MG63 (cell line): Measurements from ENCODE around the gene ADGRF4. TPM values are rescaled to one million over a fixed set of nuclear protein-coding genes. Genes with fewer than 3 reads are reported as not detected.
"Not testable (repeated sequence)": the region's sequence is repeated elsewhere in the genome, so short reads cannot be mapped to it uniquely, and the experiment has no call there.

Experiments used
- DNase-seq: peaks from one replicate; pipeline ENCODE4 v3.0.0-alpha.2; 2020
- H3K27me3 ChIP-seq: fragments of 250-450 bp; sonication (Bioruptor Pico); 2 replicates; pipeline ENCODE4 v1.5.1; 2020; ENCODE audit warnings: mild to moderate bottlenecking, moderate library complexity
- H3K36me3 ChIP-seq: fragments of 250-450 bp; sonication (Bioruptor Pico); 2 replicates; pipeline ENCODE4 v1.5.1; 2020; ENCODE audit warnings: mild to moderate bottlenecking, moderate library complexity
- H3K4me3 ChIP-seq: fragments of 250-450 bp; sonication (Bioruptor Pico); 2 replicates; pipeline ENCODE4 v1.5.1; 2020; ENCODE audit warnings: mild to moderate bottlenecking, moderate library complexity
- H3K9me3 ChIP-seq: fragments of 250-450 bp; sonication (Bioruptor Pico); 2 replicates; pipeline ENCODE4 v1.5.1; 2020; ENCODE audit warnings: mild to moderate bottlenecking, moderate library complexity
- total RNA-seq: library from RNA; depleted of rRNA; stranded (reverse); fragments of >200 nt; shearing (Covaris generic); gene quantifications from 2 replicates; pipeline ENCODE4 v1.2.3, GENCODE V29; 2014; ENCODE audit warnings: low replicate concordance

ADGRF4 gene
- total RNA-seq, 1 experiment from 2014 or later: 0.79 TPM

- no peak for DNase-seq
- H3K27me3 ChIP-seq: no peaks in the 10 kb centered on the region
- H3K4me3 ChIP-seq: no peak overlapping the region
- no peaks in the 10 kb centered on the region; the same call in 1 of the 2 replicates for H3K9me3 ChIP-seq
- no peaks in the 10 kb centered on the region for H3K36me3 ChIP-seq
Observed at GRCh38 chr6:47716207-47716606, 17.8 kb downstream of the ADGRF4 start.

- H3K9me3 ChIP-seq: no peaks in the 10 kb centered on the region; the same call in 1 of the 2 replicates
- no peaks in the 10 kb centered on the region for H3K27me3 ChIP-seq
- no peak overlapping the region for H3K4me3 ChIP-seq
- DNase-seq: no peak
- H3K36me3 ChIP-seq: no peaks in the 10 kb centered on the region
Observed at GRCh38 chr6:47718571-47718970, 20.2 kb downstream of the ADGRF4 start.

GRCh38 chr6:47721189-47721588, 22.8 kb downstream of the ADGRF4 start:
- no peaks in the 10 kb centered on the region for H3K36me3 ChIP-seq
- no peaks in the 10 kb centered on the region for H3K27me3 ChIP-seq
- no peak for DNase-seq
- H3K9me3 ChIP-seq: no peaks in the 10 kb centered on the region; the same call in none of the 2 replicates
- H3K4me3 ChIP-seq: no peak overlapping the region

- Histone ChIP-seq H3K4me3 (no peak overlapping the region), H3K27me3 (no peaks in the 10 kb centered on the region), H3K36me3 (no peaks in the 10 kb centered on the region), H3K9me3 (no peaks in the 10 kb centered on the region; the same call in none of the 2 replicates)
- DNase-seq: no peak
Observed at GRCh38 chr6:47722194-47722593, 23.8 kb downstream of the ADGRF4 start.

GRCh38 chr6:47724300-47724699, 25.9 kb downstream of the ADGRF4 start:
- Histone ChIP-seq H3K4me3 (no peak overlapping the region), H3K9me3 (no peaks in the 10 kb centered on the region; the same call in none of the 2 replicates), H3K36me3 (no peaks in the 10 kb centered on the region), H3K27me3 (no peaks in the 10 kb centered on the region)
- DNase-seq: no peak

GRCh38 chr6:47727391-47727790, 29.0 kb downstream of the ADGRF4 start:
- Histone ChIP-seq H3K9me3 (peaks cover 3% of the 10 kb centered on the region), H3K4me3 (no peak overlapping the region), H3K36me3 (0 out of 2 replicates have a peak, but pooled peaks cover 2% of the 10 kb centered on the region), H3K27me3 (no peaks in the 10 kb centered on the region)
- DNase-seq: peak; percentile 13

- no peak for DNase-seq
- 0 out of 2 replicates have a peak, but pooled peaks cover 2% of the 10 kb centered on the region for H3K36me3 ChIP-seq
- H3K27me3 ChIP-seq: no peaks in the 10 kb centered on the region
- H3K4me3 ChIP-seq: no peak overlapping the region
- peaks cover 3% of the 10 kb centered on the region for H3K9me3 ChIP-seq
Observed at GRCh38 chr6:47729019-47729418, 30.6 kb downstream of the ADGRF4 start.

GRCh38 chr6:47729457-47729856, 31.1 kb downstream of the ADGRF4 start:
- Histone ChIP-seq H3K4me3 (no peak overlapping the region), H3K9me3 (peaks cover 3% of the 10 kb centered on the region), H3K36me3 (0 out of 2 replicates have a peak, but pooled peaks cover 2% of the 10 kb centered on the region), H3K27me3 (no peaks in the 10 kb centered on the region)
- no peak for DNase-seq

GRCh38 chr6:47733879-47734558, 35.6 kb downstream of the ADGRF4 start:
- H3K27me3 ChIP-seq: no peaks in the 10 kb centered on the region
- no peak overlapping the region for H3K4me3 ChIP-seq
- H3K36me3 ChIP-seq: 0 out of 2 replicates have a peak, but pooled peaks cover 2% of the 10 kb centered on the region
- peaks cover 3% of the 10 kb centered on the region; the same call in 1 of the 2 replicates for H3K9me3 ChIP-seq
- no peak for DNase-seq

- no peak for DNase-seq
- Histone ChIP-seq H3K4me3 (no peak overlapping the region), H3K27me3 (no peaks in the 10 kb centered on the region), H3K36me3 (0 out of 2 replicates have a peak, but pooled peaks cover 2% of the 10 kb centered on the region), H3K9me3 (peaks cover 3% of the 10 kb centered on the region; the same call in 1 of the 2 replicates)
Observed at GRCh38 chr6:47734831-47735481, 36.6 kb downstream of the ADGRF4 start.

- Histone ChIP-seq H3K36me3 (no peaks in the 10 kb centered on the region), H3K27me3 (no peaks in the 10 kb centered on the region), H3K9me3 (no peaks in the 10 kb centered on the region), H3K4me3 (no peak overlapping the region)
- no peak for DNase-seq
Observed at GRCh38 chr6:47736083-47736700, 37.8 kb downstream of the ADGRF4 start.

- Histone ChIP-seq H3K27me3 (no peaks in the 10 kb centered on the region), H3K4me3 (no peak overlapping the region), H3K36me3 (no peaks in the 10 kb centered on the region), H3K9me3 (no peaks in the 10 kb centered on the region)
- peak; percentile 98 for DNase-seq
Observed at GRCh38 chr6:47737406-47737805, 39.0 kb downstream of the ADGRF4 start.

GRCh38 chr6:47740714-47741113, 42.3 kb downstream of the ADGRF4 start:
- no peak for DNase-seq
- Histone ChIP-seq H3K36me3 (no peaks in the 10 kb centered on the region), H3K4me3 (no peak overlapping the region), H3K9me3 (peaks cover 3% of the 10 kb centered on the region; the same call in 1 of the 2 replicates), H3K27me3 (no peaks in the 10 kb centered on the region)

- DNase-seq: peak; percentile 71
- peaks cover 3% of the 10 kb centered on the region; the same call in 1 of the 2 replicates for H3K9me3 ChIP-seq
- no peak overlapping the region for H3K4me3 ChIP-seq
- no peaks in the 10 kb centered on the region for H3K36me3 ChIP-seq
- no peaks in the 10 kb centered on the region for H3K27me3 ChIP-seq
Observed at GRCh38 chr6:47741807-47742206, 43.4 kb downstream of the ADGRF4 start.

GRCh38 chr6:47743744-47744143, 45.4 kb downstream of the ADGRF4 start:
- Histone ChIP-seq H3K9me3 (peaks cover 3% of the 10 kb centered on the region; the same call in 1 of the 2 replicates), H3K27me3 (no peaks in the 10 kb centered on the region), H3K4me3 (no peak overlapping the region), H3K36me3 (no peaks in the 10 kb centered on the region)
- peak; percentile 45 for DNase-seq

GRCh38 chr6:47745269-47745668, 46.9 kb downstream of the ADGRF4 start:
- not testable (repeated sequence) for H3K9me3 ChIP-seq, H3K27me3 ChIP-seq, H3K36me3 ChIP-seq, H3K4me3 ChIP-seq, DNase-seq

- Histone ChIP-seq H3K27me3 (no peaks in the 10 kb centered on the region), H3K36me3 (no peaks in the 10 kb centered on the region)
Observed at GRCh38 chr6:47749757-47750156, 51.4 kb downstream of the ADGRF4 start.

More at GRCh38 chr6:47749757-47750156, 51.4 kb downstream of the ADGRF4 start:
- DNase-seq: no peak
- Histone ChIP-seq H3K9me3 (peaks cover 7% of the 10 kb centered on the region; the same call in 1 of the 2 replicates), H3K4me3 (no peak overlapping the region)
